Activated naive CD4-positive, alpha-beta T cell treated with anti-CD3 and anti-CD28 coated beads, Interleukin-2, amount 50 U/mL, for 16 hours (primary cell): ENCODE results near the gene TBL3.
A peak's percentile ranks its signal among the peaks of the same experiment; 100 is the strongest.
"Not testable (repeated sequence)": the region's sequence is repeated elsewhere in the genome, so short reads cannot be mapped to it uniquely, and the experiment has no call there.

Experiments
- DNase-seq: peaks from one replicate; pipeline ENCODE4 v3.0.0-alpha.2; 2020

TBL3 gene

DNA sequence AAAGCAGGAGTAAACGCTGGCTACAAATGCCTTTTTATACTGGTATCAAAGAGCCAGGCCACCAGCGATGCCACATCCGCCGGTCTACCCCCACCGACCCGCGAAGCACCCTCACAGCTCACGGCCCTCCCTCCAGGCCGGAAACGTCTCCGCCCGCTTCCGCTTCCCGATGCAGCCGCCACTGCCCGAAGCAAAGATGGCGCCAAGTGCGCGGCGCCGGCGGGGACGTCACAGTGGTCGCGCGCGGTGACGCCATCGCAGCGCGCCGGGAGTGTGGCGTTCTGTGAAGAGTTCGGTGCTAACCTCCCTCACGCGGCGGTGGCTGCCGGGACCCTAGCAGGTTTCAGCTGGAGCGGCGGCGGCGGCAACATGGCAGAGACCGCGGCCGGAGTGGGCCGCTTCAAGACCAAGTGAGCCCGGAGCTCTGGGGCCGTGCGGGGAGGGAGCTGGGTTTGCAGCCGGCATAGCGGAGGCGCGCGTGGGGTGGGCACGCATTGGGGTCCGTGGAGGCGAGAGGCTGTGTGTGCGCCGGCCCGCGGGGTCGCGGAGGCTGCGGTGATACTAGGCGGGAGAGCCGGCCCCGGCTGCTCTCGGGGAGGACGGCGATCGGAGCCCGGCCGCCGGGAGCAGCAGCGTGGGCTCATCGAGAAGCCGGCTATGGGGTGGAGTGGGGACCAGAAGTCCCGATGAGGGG is at the start of gene TBL3:
TBL3 (plus strand) TSS at position 258 of the 694 bp plus-strand sequence; CDS start at position 370, 112 bp downstream.
- peak; percentile 95 for DNase-seq

DNA sequence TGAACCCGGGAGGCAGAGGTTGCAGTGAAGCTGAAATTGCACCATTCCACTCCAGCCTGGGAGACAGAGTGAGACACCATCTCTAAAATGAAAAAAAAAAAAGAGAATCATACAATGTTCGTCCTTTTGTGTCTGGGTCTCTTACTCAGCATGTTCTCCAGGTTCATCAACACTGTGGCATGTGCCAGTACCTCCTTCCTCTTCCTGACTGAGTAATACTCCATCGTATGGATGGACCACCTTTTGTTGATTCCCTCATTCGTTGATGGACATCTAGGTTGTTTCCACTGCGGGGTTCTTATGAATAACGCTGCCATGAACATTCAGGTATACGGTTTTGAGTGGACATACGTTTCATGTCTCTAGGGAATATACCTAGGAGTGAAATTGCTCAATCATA is 49.5 kb upstream of the TBL3 start:
- DNase-seq: no peak

DNA sequence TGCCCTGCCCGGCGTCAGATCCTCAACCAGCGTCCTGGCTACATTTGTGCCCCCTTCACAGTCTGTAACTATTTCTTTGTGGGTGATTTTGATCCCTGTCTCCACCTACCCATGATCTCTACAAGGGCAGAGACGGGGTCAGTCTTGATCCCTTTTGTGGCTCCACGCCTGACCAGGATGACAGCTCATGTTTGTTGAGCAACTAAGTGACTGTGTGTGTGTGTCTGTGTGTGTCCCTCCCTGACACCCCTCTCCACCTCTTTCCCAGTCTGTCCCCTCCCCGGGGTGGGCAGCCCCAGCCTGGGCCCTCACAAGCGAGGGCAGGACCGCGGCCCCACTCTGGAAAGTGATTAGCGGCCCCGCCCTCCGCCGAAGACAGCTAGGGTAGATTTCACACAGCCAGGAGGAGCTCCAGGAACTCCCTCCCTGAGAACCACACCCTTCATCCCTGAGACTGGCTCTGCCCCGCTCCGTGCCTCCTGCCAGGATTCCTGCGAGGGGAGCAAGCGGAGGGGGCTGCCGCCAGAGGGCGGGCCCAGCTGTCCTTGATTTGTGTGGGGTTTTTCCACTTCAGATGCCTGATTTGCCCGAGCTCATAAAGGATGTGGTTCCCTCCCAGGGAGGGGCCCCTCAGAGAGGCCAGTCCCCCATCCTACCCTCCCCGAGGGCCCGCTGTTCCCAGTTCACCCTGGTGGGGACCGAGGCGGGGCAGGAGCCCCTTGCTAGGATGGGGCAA is 48.4 kb upstream of the TBL3 start:
- DNase-seq: no peak

DNA sequence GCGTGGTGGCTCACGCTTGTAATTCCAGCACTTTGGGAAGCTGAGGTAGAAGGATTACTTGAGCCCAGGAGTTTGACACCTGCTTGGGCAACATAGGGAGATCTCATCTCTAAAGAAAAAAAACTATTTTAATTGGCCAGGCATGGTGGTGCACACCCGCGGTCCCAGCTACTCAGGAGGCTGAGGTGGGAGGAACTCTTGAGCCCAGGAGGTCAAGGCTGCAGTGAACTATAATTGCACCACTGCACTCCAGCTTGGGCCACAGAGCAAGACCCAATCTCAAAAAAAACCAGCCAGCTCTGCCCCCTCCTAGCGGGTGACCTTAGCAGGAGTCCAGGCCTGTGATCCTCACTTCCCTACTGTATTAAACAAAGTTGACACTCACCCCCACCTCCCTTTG is 47.8 kb upstream of the TBL3 start:
- no peak for DNase-seq

DNA sequence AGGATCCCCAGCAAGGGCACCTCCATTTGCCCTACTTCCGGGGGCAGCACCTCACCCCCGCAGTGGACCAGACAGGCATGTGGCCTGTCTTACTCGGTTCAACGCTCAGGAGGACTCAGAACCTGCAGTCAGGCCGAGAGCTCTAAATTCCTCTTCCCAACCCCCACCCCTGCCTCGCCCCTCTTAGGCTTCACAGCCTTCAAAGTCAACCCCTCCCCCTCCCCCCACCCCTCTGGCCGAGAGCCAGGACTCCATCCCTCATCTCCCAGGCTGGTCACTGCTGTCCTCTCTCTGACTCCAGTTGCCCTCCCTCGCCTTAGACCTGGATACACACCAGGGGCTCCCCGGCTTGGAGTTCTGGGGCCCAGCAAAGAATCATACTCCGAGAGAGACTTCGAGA is 45.6 kb upstream of the TBL3 start:
- DNase-seq: no peak

- DNase-seq: no peak
Measured at GRCh38 chr16:1929105-1929504, 42.7 kb upstream of the TBL3 start.

DNA sequence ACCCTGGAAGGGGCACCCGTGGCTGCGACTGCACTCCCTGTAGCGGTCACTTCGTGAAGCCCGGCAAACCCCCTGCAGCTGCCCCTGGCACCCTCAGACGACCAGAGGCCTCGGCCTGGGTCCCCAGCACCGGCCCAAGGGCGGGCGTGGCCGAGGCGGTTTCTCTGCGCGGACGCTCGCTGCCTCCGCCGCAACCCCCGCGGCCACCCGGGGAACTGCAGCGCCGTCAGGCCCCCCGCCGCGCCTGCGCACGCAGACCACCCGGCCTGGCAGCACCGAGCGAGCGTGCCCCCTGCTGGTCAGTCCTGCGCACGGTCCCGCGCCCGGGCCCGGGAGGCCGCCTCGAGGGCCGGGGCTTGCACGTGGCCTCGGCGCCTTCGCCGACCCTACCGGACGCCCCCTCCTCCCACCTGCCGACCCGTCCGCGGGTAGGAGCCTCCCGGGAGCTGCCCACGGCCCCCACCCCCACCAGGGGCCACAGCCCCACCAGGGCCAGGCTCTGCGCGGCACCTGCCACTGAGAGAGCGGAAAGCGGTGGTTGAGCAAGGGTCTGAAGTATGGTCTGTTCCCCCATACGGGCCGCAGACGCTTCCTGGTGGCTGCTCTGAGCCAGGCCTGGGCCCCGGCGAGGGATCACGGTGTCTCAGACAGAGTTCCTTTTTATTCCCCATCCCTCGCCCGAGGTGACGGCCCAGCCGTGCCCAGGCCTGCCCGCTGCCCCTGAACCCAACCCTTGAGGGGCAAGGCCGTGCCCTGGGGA is 42.1 kb upstream of the TBL3 start:
- peak; percentile 92 for DNase-seq

- no peak for DNase-seq
Measured at GRCh38 chr16:1930338-1930720, 41.5 kb upstream of the TBL3 start.

- no peak for DNase-seq
Measured at GRCh38 chr16:1932050-1933028, 39.5 kb upstream of the TBL3 start.

GRCh38 chr16:1933097-1933661 is 38.7 kb upstream of the TBL3 start:
- no peak for DNase-seq

DNA sequence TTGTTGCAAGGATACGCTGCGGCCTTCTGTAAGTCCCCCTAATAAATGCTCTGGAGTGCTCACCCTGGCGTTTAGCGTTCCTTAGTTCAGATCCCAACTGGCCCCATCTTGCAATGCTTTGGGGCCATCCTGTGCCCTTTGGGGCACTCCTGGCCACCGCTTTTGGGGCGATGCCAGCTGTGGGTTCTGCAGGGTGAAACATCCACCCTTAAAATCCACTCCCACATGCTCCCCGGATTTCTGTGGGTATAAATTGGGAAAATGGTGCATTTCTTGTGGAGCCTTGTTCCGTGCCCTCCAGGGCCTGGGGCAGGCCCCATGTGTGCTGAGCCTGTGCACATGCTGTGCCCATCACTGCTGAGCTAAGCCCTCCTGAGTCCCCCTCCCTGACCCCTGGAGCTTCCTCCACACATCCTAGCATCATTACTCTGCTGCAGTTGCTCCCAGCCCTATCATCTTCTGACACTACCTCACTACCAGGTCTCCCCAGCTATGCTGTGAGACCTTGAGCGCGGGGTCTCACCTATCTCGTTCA is 34.8 kb upstream of the TBL3 start:
- DNase-seq: no peak

GRCh38 chr16:1938316-1938715 is 33.5 kb upstream of the TBL3 start:
- no peak for DNase-seq

GRCh38 chr16:1938910-1939309 is 32.9 kb upstream of the TBL3 start:
- no peak for DNase-seq

- not testable (repeated sequence) for DNase-seq
Measured at GRCh38 chr16:1939833-1940232, 32.0 kb upstream of the TBL3 start.

GRCh38 chr16:1940273-1941161 is 31.3 kb upstream of the TBL3 start:
- no peak for DNase-seq

DNA sequence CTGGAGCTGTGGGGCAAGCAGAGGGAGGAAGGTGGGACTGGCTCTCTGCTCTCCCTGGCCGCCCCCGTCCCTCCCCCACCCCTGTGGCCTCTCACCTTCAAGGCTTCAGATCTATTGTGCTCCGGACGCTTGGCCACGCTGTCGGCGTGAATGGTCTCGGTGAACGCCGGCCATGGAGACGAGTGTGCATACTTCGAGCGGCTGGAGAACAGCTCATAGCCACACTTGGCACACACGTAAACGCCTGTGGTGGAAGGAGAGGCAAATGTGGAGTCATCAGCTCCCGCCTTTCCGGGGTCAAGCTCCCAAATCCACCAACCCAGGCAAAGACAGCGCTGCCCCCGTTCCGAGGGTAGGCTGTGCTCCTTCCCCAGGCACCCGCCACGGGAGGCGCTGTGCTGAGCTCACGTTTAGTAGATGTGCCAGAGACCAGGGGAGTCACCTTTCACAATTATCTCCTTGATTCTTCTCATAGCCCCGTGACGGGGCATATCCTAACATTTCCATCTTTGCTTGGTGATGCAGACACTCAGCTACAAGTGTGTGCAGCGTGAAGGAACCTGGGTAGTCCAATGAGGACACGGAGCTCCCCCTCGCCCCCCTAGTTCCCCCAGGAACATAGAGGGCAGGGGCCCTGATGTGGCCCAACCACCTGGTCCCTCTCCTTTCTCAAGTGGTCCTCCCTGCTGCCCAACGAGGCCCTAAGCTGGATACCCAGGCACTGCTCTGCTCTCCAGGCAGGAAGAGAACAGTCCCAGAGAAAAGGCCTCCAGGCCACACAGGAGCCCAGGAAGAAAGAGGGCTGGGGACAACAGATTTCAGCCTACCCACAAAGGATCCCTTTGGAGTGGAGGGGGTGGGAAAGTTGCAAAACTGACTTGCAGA is 30.4 kb upstream of the TBL3 start:
- DNase-seq: no peak

GRCh38 chr16:1942047-1942809 is 29.6 kb upstream of the TBL3 start:
- DNase-seq: no peak

DNA sequence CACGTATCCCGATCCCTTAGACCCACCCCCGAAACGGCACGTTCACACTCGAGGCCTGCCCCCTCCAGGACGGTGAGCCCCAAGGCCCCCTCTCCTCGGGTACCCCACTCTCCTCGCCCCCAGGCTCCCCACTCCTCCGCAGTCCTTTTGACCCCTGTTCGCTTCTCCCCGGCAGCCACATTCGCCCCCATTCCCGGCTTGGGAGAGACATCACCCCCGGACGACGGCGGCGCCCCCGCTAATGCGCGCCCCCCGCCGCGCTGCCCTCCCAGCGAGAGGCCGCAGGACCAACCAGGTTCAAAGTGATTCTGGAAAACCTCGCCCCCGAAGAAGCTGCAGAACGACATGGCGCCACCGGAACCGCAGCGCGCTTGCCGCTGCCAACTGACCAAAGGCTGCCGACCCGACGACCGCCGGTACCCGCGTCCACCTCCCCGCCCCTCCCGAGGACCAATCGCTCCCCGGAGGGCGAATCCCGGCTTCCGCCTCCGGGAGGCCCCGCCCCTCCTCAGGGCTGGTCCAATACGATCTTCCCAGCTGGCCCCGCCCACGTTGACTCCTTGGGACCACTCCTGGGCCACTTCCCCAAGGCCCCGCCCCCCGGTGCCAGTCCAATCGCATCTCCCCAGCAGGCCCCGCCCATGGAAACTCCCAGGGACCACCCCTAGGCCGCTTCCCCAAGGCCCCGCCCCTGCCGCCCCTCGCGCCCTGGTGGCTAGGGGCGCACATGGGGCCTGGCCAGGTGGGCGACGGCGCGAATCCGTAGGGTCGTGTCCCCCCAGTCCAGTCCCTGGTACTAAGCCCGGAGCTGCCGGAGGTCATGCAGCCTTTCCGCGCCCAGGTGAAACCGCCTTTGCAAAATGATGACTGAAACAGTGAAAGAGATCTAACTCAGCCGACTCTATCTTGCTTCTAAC is 28.8 kb upstream of the TBL3 start, which contains the start of gene MSRB1:
MSRB1 (minus strand) TSS at position 390 of the 917 bp plus-strand sequence; CDS start at position 347, 43 bp downstream.
- DNase-seq: peak; percentile 100
